Measurements from ENCODE around the gene INTS6L. TPM values are rescaled to one million over a fixed set of nuclear protein-coding genes. Genes with fewer than 3 reads are reported as not detected.

INTS6L gene
- polyA plus RNA-seq, 1 donor from 2014 or later = 57.1 TPM

DNA sequence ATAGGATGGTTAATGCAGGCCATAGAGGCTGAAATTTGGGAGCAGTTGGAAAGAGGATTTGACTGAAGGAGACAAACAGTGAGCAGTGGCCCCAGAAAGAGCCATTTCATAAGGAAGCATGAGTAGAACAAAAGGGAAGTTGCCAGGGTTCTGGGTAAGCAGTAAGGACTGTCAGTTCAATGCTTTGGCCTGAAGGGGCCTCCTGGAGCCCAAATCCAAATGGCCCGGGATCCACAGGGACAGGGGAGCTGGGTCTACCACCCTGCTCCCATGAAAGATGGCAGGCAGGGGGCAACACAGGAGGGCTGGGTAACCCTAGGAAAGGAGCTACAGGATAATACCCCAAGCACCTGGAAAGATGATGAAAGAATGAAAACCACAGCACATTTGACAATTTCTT, 4.1 kb upstream of the INTS6L start:
- H3K9me3 ChIP-seq (ENCODE audit: low read length) = no peaks in the 10 kb centered on the region
- H3K9ac ChIP-seq (ENCODE audit: low read length) = no peak overlapping the region
- TF ChIP-seq, protein P1, sequence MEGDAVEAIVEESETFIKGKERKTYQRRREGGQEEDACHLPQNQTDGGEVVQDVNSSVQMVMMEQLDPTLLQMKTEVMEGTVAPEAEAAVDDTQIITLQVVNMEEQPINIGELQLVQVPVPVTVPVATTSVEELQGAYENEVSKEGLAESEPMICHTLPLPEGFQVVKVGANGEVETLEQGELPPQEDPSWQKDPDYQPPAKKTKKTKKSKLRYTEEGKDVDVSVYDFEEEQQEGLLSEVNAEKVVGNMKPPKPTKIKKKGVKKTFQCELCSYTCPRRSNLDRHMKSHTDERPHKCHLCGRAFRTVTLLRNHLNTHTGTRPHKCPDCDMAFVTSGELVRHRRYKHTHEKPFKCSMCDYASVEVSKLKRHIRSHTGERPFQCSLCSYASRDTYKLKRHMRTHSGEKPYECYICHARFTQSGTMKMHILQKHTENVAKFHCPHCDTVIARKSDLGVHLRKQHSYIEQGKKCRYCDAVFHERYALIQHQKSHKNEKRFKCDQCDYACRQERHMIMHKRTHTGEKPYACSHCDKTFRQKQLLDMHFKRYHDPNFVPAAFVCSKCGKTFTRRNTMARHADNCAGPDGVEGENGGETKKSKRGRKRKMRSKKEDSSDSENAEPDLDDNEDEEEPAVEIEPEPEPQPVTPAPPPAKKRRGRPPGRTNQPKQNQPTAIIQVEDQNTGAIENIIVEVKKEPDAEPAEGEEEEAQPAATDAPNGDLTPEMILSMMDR (IDR thresholded peaks at IDR 0.05; ENCODE audit: poor library complexity, severe bottlenecking) = no peak
- TF ChIP-seq, protein P2, sequence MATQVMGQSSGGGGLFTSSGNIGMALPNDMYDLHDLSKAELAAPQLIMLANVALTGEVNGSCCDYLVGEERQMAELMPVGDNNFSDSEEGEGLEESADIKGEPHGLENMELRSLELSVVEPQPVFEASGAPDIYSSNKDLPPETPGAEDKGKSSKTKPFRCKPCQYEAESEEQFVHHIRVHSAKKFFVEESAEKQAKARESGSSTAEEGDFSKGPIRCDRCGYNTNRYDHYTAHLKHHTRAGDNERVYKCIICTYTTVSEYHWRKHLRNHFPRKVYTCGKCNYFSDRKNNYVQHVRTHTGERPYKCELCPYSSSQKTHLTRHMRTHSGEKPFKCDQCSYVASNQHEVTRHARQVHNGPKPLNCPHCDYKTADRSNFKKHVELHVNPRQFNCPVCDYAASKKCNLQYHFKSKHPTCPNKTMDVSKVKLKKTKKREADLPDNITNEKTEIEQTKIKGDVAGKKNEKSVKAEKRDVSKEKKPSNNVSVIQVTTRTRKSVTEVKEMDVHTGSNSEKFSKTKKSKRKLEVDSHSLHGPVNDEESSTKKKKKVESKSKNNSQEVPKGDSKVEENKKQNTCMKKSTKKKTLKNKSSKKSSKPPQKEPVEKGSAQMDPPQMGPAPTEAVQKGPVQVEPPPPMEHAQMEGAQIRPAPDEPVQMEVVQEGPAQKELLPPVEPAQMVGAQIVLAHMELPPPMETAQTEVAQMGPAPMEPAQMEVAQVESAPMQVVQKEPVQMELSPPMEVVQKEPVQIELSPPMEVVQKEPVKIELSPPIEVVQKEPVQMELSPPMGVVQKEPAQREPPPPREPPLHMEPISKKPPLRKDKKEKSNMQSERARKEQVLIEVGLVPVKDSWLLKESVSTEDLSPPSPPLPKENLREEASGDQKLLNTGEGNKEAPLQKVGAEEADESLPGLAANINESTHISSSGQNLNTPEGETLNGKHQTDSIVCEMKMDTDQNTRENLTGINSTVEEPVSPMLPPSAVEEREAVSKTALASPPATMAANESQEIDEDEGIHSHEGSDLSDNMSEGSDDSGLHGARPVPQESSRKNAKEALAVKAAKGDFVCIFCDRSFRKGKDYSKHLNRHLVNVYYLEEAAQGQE (IDR thresholded peaks at IDR 0.05; ENCODE audit: borderline replicate concordance) = no peak
- TF ChIP-seq SMC3 (conservative IDR thresholded peaks at IDR 0.05; ENCODE audit: poor library complexity) (no peak), POLR2AphosphoS5 (IDR thresholded peaks at IDR 0.05) (no peak), EP300 (conservative IDR thresholded peaks at IDR 0.05; ENCODE audit: poor library complexity, severe bottlenecking) (no peak), TAF1 (IDR thresholded peaks at IDR 0.05; ENCODE audit: low read depth) (no peak), EZH2 (IDR thresholded peaks at IDR 0.05; ENCODE audit: borderline replicate concordance, insufficient read depth, low read length, poor library complexity, severe bottlenecking) (no peak), RAD21 (conservative IDR thresholded peaks at IDR 0.05) (no peak), MXI1 (conservative IDR thresholded peaks at IDR 0.05; ENCODE audit: poor library complexity, severe bottlenecking) (no peak)
- no peaks in the 10 kb centered on the region for H4K20me1 ChIP-seq (ENCODE audit: insufficient read depth)
- H3K79me2 ChIP-seq (replicated peaks; ENCODE audit: insufficient read depth, low read length) = no peaks in the 10 kb centered on the region
- H3K9me2 ChIP-seq (ENCODE audit: insufficient read depth, low read length) = no peaks in the 10 kb centered on the region
- H3K4me2 ChIP-seq (ENCODE audit: low read length) = no peak overlapping the region
- no peak overlapping the region for H3K4me3 ChIP-seq (ENCODE audit: low read length)
- no peaks in the 10 kb centered on the region for H3K36me3 ChIP-seq (ENCODE audit: insufficient read depth, low read length)
- H2AFZ ChIP-seq (ENCODE audit: low read depth, low read length) = no peak overlapping the region
- H3F3A ChIP-seq (ENCODE audit: insufficient read depth, low read length, poor library complexity, severe bottlenecking) = no peaks in the 10 kb centered on the region
- H3K27me3 ChIP-seq (ENCODE audit: insufficient read depth, low read depth, low read length) = no peaks in the 10 kb centered on the region
- no peak overlapping the region for H3K27ac ChIP-seq (ENCODE audit: low read length)

DNA sequence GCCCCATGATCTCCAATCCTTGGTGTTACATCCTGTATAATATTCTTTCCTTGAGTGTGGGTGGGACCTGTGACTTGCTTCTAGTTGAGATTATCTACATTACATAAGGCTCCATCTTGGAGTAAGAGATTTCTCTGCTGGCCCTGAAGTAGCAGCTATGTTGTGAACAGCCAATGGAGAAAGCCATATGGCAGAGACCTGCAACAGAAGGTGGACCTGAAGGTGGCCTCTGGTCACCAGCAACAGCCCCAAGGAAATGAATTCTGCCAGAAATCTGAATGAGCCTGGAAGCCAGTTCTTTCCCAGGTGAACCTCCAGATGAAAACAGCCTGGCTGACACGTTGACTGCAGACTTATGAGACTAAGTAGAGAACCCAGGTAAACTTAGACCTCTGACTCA, 2.3 kb upstream of the INTS6L start:
- H3K4me2 ChIP-seq (ENCODE audit: low read length) = no peak overlapping the region
- no peak overlapping the region for H3K27ac ChIP-seq (ENCODE audit: low read length)
- no peaks in the 10 kb centered on the region for H3K27me3 ChIP-seq (ENCODE audit: insufficient read depth, low read depth, low read length)
- H3K9me2 ChIP-seq (ENCODE audit: insufficient read depth, low read length) = no peaks in the 10 kb centered on the region
- H2AFZ ChIP-seq (ENCODE audit: low read depth, low read length) = no peak overlapping the region
- no peaks in the 10 kb centered on the region for H3K9me3 ChIP-seq (ENCODE audit: low read length)
- no peak for TF ChIP-seq TAF1 (IDR thresholded peaks at IDR 0.05; ENCODE audit: low read depth)
- no peaks in the 10 kb centered on the region for H3F3A ChIP-seq (ENCODE audit: insufficient read depth, low read length, poor library complexity, severe bottlenecking)
- H3K9ac ChIP-seq (ENCODE audit: low read length) = no peak overlapping the region
- H4K20me1 ChIP-seq (ENCODE audit: insufficient read depth) = no peaks in the 10 kb centered on the region
- no peaks in the 10 kb centered on the region for H3K36me3 ChIP-seq (ENCODE audit: insufficient read depth, low read length)
- no peak overlapping the region for H3K4me3 ChIP-seq (ENCODE audit: low read length)
- H3K79me2 ChIP-seq (replicated peaks; ENCODE audit: insufficient read depth, low read length) = no peaks in the 10 kb centered on the region

DNA sequence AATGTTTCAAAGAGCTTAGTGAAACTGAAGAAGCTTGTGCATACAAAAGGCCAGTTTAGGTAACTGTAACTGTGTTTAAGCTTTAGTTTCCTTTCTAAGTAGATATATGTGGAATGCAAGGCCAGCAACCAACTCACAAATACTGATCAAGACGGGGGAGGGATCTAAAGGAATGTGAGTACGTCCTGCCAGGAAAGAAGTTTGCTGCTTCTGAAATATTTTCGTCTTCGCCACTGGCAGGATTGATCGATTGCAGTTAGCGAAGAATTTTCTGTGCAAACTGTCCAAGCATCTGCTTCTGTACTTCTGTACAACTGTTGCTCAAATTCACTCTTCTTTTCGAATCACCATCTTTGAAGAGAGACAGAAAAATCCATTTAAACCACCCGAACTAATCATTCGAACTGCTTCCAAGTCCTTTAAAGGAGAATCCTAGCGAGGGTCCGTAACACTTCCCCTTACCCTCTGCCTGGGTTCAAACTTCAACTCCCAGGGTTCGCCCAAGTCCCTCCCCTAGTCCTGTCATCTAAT, 373 bp upstream of the INTS6L start:
- no peaks in the 10 kb centered on the region for H3K9me3 ChIP-seq (ENCODE audit: low read length)
- H3K36me3 ChIP-seq (ENCODE audit: insufficient read depth, low read length) = no peaks in the 10 kb centered on the region
- peak overlapping the region; percentile 85 for H3K27ac ChIP-seq (ENCODE audit: low read length)
- no peaks in the 10 kb centered on the region for H3K9me2 ChIP-seq (ENCODE audit: insufficient read depth, low read length)
- H3K27me3 ChIP-seq (ENCODE audit: insufficient read depth, low read depth, low read length) = no peaks in the 10 kb centered on the region
- H4K20me1 ChIP-seq (ENCODE audit: insufficient read depth) = no peaks in the 10 kb centered on the region
- H3K4me3 ChIP-seq (ENCODE audit: low read length) = peak overlapping the region; percentile 80
- no peak for TF ChIP-seq SMC3 (conservative IDR thresholded peaks at IDR 0.05; ENCODE audit: poor library complexity)
- TF ChIP-seq POLR2AphosphoS5 (IDR thresholded peaks at IDR 0.05) = no peak
- TF ChIP-seq, protein P1 (IDR thresholded peaks at IDR 0.05; ENCODE audit: poor library complexity, severe bottlenecking) = no peak
- TF ChIP-seq EP300 (conservative IDR thresholded peaks at IDR 0.05; ENCODE audit: poor library complexity, severe bottlenecking) = no peak
- TF ChIP-seq, protein P2 (IDR thresholded peaks at IDR 0.05; ENCODE audit: borderline replicate concordance) = no peak
- TF ChIP-seq TAF1 (IDR thresholded peaks at IDR 0.05; ENCODE audit: low read depth) = no peak
- no peak for TF ChIP-seq MXI1 (conservative IDR thresholded peaks at IDR 0.05; ENCODE audit: poor library complexity, severe bottlenecking)
- TF ChIP-seq RAD21 (conservative IDR thresholded peaks at IDR 0.05) = no peak
- no peak for TF ChIP-seq EZH2 (IDR thresholded peaks at IDR 0.05; ENCODE audit: borderline replicate concordance, insufficient read depth, low read length, poor library complexity, severe bottlenecking)
- no peak overlapping the region for H3K4me2 ChIP-seq (ENCODE audit: low read length)
- no peak overlapping the region for H2AFZ ChIP-seq (ENCODE audit: low read depth, low read length)
- H3K79me2 ChIP-seq (replicated peaks; ENCODE audit: insufficient read depth, low read length) = peaks cover 4% of the 10 kb centered on the region
- no peak overlapping the region for H3K9ac ChIP-seq (ENCODE audit: low read length)
- H3F3A ChIP-seq (ENCODE audit: insufficient read depth, low read length, poor library complexity, severe bottlenecking) = no peaks in the 10 kb centered on the region

Data from neural cell (in vitro differentiated cells).